HG03159 (cell line): Measurements from ENCODE around the gene ACSF3.
"Not testable (repeated sequence)": the region's sequence is repeated elsewhere in the genome, so short reads cannot be mapped to it uniquely, and the experiment has no call there.

Experiments used
- ATAC-seq: cut with Tn5 transposase; IDR thresholded peaks from one replicate; pipeline ENCODE4 v1.9.1; 2021; ENCODE audit warnings: mild to moderate bottlenecking, moderate library complexity; ENCODE audit not compliant: unreplicated experiment

Gene ACSF3

GRCh38 chr16:89185887-89186592 lies 92.4 kb downstream of the ACSF3 start:
- ATAC-seq, result not testable (repeated sequence)

- ATAC-seq, result not testable (repeated sequence)
Observed at GRCh38 chr16:89186593-89187031, 93.0 kb downstream of the ACSF3 start.

GRCh38 chr16:89187032-89187769 lies 93.5 kb downstream of the ACSF3 start:
- no peak for ATAC-seq

GRCh38 chr16:89187770-89188392 lies 94.2 kb downstream of the ACSF3 start:
- no peak for ATAC-seq

- ATAC-seq, result not testable (repeated sequence)
Observed at GRCh38 chr16:89188471-89189357, 95.1 kb downstream of the ACSF3 start.

GRCh38 chr16:89189358-89190025 lies 95.8 kb downstream of the ACSF3 start:
- ATAC-seq, result no peak

- ATAC-seq, result no peak
Observed at GRCh38 chr16:89190150-89190958, 96.7 kb downstream of the ACSF3 start.

GRCh38 chr16:89191033-89191900 lies 97.6 kb downstream of the ACSF3 start:
- ATAC-seq, result no peak

- no peak for ATAC-seq
Observed at GRCh38 chr16:89191901-89192185, 98.2 kb downstream of the ACSF3 start.

- not testable (repeated sequence) for ATAC-seq
Observed at GRCh38 chr16:89192186-89192955, 98.7 kb downstream of the ACSF3 start.

- no peak for ATAC-seq
Observed at GRCh38 chr16:89192956-89193575, 99.4 kb downstream of the ACSF3 start.

GRCh38 chr16:89193576-89194293 lies 100.1 kb downstream of the ACSF3 start:
- ATAC-seq, result no peak

- no peak for ATAC-seq
Observed at GRCh38 chr16:89194340-89195311, 101.0 kb downstream of the ACSF3 start.

- no peak for ATAC-seq
Observed at GRCh38 chr16:89195521-89196171, 102.0 kb downstream of the ACSF3 start.

- no peak for ATAC-seq
Observed at GRCh38 chr16:89197033-89197632, 103.5 kb downstream of the ACSF3 start.
